T-helper 2 cell (primary cell): Measurements from ENCODE around the gene ZNF837.
"Not testable (repeated sequence)": the region's sequence is repeated elsewhere in the genome, so short reads cannot be mapped to it uniquely, and the experiment has no call there.

Source experiments
- DNase-seq, 5 experiments: peaks; one replicate each; pipeline versions ENCODE4 v3.0.0 to v3.0.0-alpha.2; 2012 to 2022

Gene ZNF837

GRCh38 chr19:58395979-58396627, 15.3 kb upstream of the ZNF837 start:
- no peak for DNase-seq

GRCh38 chr19:58395220-58395978, 14.6 kb upstream of the ZNF837 start, which contains the start of gene RNF225:
Gene RNF225 (plus strand): TSS chr19:58395656. CDS start chr19:58396090, 434 bp downstream.
- DNase-seq: no peak

GRCh38 chr19:58394821-58395219, 14.0 kb upstream of the ZNF837 start:
- no peak for DNase-seq

- DNase-seq: no peak
Measured at GRCh38 chr19:58393725-58394033, 12.8 kb upstream of the ZNF837 start.

GRCh38 chr19:58392945-58393724, 12.3 kb upstream of the ZNF837 start:
- DNase-seq: no peak

GRCh38 chr19:58388175-58388526, 7.3 kb upstream of the ZNF837 start:
- peak in 1 of 5 experiments; percentile 27 for DNase-seq

GRCh38 chr19:58387338-58388174, 6.7 kb upstream of the ZNF837 start:
- no peak for DNase-seq

- DNase-seq: peak; percentile 84 to 100 (median 95)
Measured at GRCh38 chr19:58386576-58387337, 5.9 kb upstream of the ZNF837 start, which contains the start of gene RPS5. Gene RPS5 (plus strand): TSS chr19:58387269. CDS start chr19:58388138, 869 bp downstream.

GRCh38 chr19:58385891-58386575, 5.2 kb upstream of the ZNF837 start:
- peak in 1 of 5 experiments; percentile 60 for DNase-seq

GRCh38 chr19:58385313-58385890, 4.6 kb upstream of the ZNF837 start:
- no peak for DNase-seq

GRCh38 chr19:58382997-58383603, 2.3 kb upstream of the ZNF837 start:
- DNase-seq: no peak

- DNase-seq: no peak
Measured at GRCh38 chr19:58381460-58382212, 806 bp upstream of the ZNF837 start.

- DNase-seq: no peak
Measured at GRCh38 chr19:58380037-58380661, 681 bp downstream of the ZNF837 start.

GRCh38 chr19:58379246-58379645, 1.6 kb downstream of the ZNF837 start:
- no peak for DNase-seq

- not testable (repeated sequence) for DNase-seq
Measured at GRCh38 chr19:58376724-58377123, 4.1 kb downstream of the ZNF837 start.

- no peak for DNase-seq
Measured at GRCh38 chr19:58374200-58374599, 6.6 kb downstream of the ZNF837 start.

- DNase-seq: no peak
Measured at GRCh38 chr19:58372311-58373133, 8.3 kb downstream of the ZNF837 start.
